Stomach (tissue), 4 donors: ENCODE measurements around the gene RNASEH2B.

Experiments
- CTCF ChIP-seq, 7 experiments: fragments of 450-650 bp in 4 of 7; fragments of 200-600 bp in 3 of 7; sonication (generic) in 3 of 7; IDR thresholded peaks; one replicate each; pipeline ENCODE4 v1.5.1; 2016 to 2019; ENCODE audit warnings: antibody characterized with exemption in 7 of 7, control low read depth in 2 of 7, mild to moderate bottlenecking in 1 of 7
- EP300 ChIP-seq: sonication (generic); formaldehyde crosslinking; IDR thresholded peaks from one replicate; pipeline ENCODE4 v1.6.1; 2017; ENCODE audit warnings: antibody characterized with exemption
- POLR2A ChIP-seq, 4 donors: fragments of 450-650 bp; IDR thresholded peaks; one replicate each; pipeline ENCODE4 v1.6.1; 2016; ENCODE audit warnings: antibody characterized with exemption in 4 of 4, control low read depth in 2 of 4, mild to moderate bottlenecking in 1 of 4, moderate library complexity in 1 of 4

GRCh38 chr13:50883728-50884127 lies 25.9 kb upstream of the RNASEH2B start:
- TF ChIP-seq POLR2A (IDR thresholded peaks at IDR 0.05) (no peak), CTCF (IDR thresholded peaks at IDR 0.05) (no peak), EP300 (no peak)
